ENCODE data around the gene PTP4A2.
"Not testable (repeated sequence)": the region's sequence is repeated elsewhere in the genome, so short reads cannot be mapped to it uniquely, and the experiment has no call there.

The PTP4A2 gene

GRCh38 chr1:31923901-31924535 is 14.2 kb downstream of the PTP4A2 start:
- no peak for DNase-seq

GRCh38 chr1:31920956-31921355 is 17.2 kb downstream of the PTP4A2 start:
- DNase-seq = no peak

GRCh38 chr1:31919591-31919990 is 18.6 kb downstream of the PTP4A2 start:
- no peak for DNase-seq

- no peak for DNase-seq
Measured at GRCh38 chr1:31915438-31915837, 22.7 kb downstream of the PTP4A2 start.

GRCh38 chr1:31913968-31914367 is 24.2 kb downstream of the PTP4A2 start:
- DNase-seq = no peak

GRCh38 chr1:31912839-31913239 is 25.3 kb downstream of the PTP4A2 start:
- no peak for DNase-seq

GRCh38 chr1:31911994-31912780 is 26.0 kb downstream of the PTP4A2 start:
- no peak for DNase-seq

GRCh38 chr1:31910933-31911332 is 27.2 kb downstream of the PTP4A2 start:
- DNase-seq = no peak

GRCh38 chr1:31909691-31910090 is 28.5 kb downstream of the PTP4A2 start:
- no peak for DNase-seq

GRCh38 chr1:31906557-31906956 is 31.6 kb downstream of the PTP4A2 start:
- DNase-seq = no peak

- no peak for DNase-seq
Measured at GRCh38 chr1:31905681-31906080, 32.5 kb downstream of the PTP4A2 start.

- DNase-seq = no peak
Measured at GRCh38 chr1:31905093-31905509, 33.1 kb downstream of the PTP4A2 start.

- no peak for DNase-seq
Measured at GRCh38 chr1:31904339-31905092, 33.7 kb downstream of the PTP4A2 start.

GRCh38 chr1:31902510-31902860 is 35.7 kb downstream of the PTP4A2 start:
- no peak for DNase-seq

- DNase-seq = no peak
Measured at GRCh38 chr1:31901838-31902509, 36.2 kb downstream of the PTP4A2 start.

GRCh38 chr1:31900790-31901189 is 37.4 kb downstream of the PTP4A2 start:
- DNase-seq = no peak

- no peak for DNase-seq
Measured at GRCh38 chr1:31897526-31898100, 40.6 kb downstream of the PTP4A2 start.

GRCh38 chr1:31895474-31896198 is 42.5 kb downstream of the PTP4A2 start:
- DNase-seq = not testable (repeated sequence)

- no peak for DNase-seq
Measured at GRCh38 chr1:31891280-31891679, 46.9 kb downstream of the PTP4A2 start.

GRCh38 chr1:31888291-31888690 is 49.9 kb downstream of the PTP4A2 start:
- DNase-seq = no peak

- no peak for DNase-seq
Measured at GRCh38 chr1:31886866-31887265, 51.3 kb downstream of the PTP4A2 start.

- no peak for DNase-seq
Measured at GRCh38 chr1:31885851-31886250, 52.3 kb downstream of the PTP4A2 start.
